ENCODE data around the gene IGFLR1.
"Not testable (repeated sequence)": the region's sequence is repeated elsewhere in the genome, so short reads cannot be mapped to it uniquely, and the experiment has no call there.

IGFLR1 gene

GRCh38 chr19:35739275-35740107 is 2.8 kb downstream of the IGFLR1 start:
- DNase-seq (ENCODE audit: low read depth) = no peak

GRCh38 chr19:35738887-35739229 is 3.4 kb downstream of the IGFLR1 start:
- DNase-seq (ENCODE audit: low read depth) = no peak

GRCh38 chr19:35738021-35738886 is 4.0 kb downstream of the IGFLR1 start:
- DNase-seq (ENCODE audit: low read depth) = no peak

GRCh38 chr19:35736913-35737886 is 5.1 kb downstream of the IGFLR1 start:
- no peak for DNase-seq (ENCODE audit: low read depth)

GRCh38 chr19:35734889-35735288 is 7.4 kb downstream of the IGFLR1 start:
- DNase-seq (ENCODE audit: low read depth) = no peak

GRCh38 chr19:35734273-35734672 is 8.0 kb downstream of the IGFLR1 start:
- no peak for DNase-seq (ENCODE audit: low read depth)

GRCh38 chr19:35733180-35734125 is 8.8 kb downstream of the IGFLR1 start:
- DNase-seq (ENCODE audit: low read depth) = no peak

GRCh38 chr19:35732540-35733179 is 9.6 kb downstream of the IGFLR1 start:
- no peak for DNase-seq (ENCODE audit: low read depth)

- no peak for DNase-seq (ENCODE audit: low read depth)
These were observed 10.4 kb downstream of the IGFLR1 start for GRCh38 chr19:35731779-35732405.

GRCh38 chr19:35731353-35731752 is 10.9 kb downstream of the IGFLR1 start:
- DNase-seq (ENCODE audit: low read depth) = no peak

- DNase-seq (ENCODE audit: low read depth) = no peak
These were observed 11.9 kb downstream of the IGFLR1 start for GRCh38 chr19:35730326-35730725.

GRCh38 chr19:35729763-35730162 is 12.5 kb downstream of the IGFLR1 start:
- no peak for DNase-seq (ENCODE audit: low read depth)

- DNase-seq (ENCODE audit: low read depth) = no peak
These were observed 13.2 kb downstream of the IGFLR1 start for GRCh38 chr19:35729021-35729420.

GRCh38 chr19:35727956-35728706 is 14.1 kb downstream of the IGFLR1 start:
- no peak for DNase-seq (ENCODE audit: low read depth)

GRCh38 chr19:35727053-35727955 is 14.9 kb downstream of the IGFLR1 start:
- no peak for DNase-seq (ENCODE audit: low read depth)

GRCh38 chr19:35725216-35725861 is 16.9 kb downstream of the IGFLR1 start:
- no peak for DNase-seq (ENCODE audit: low read depth)

GRCh38 chr19:35724560-35724959 is 17.7 kb downstream of the IGFLR1 start:
- no peak for DNase-seq (ENCODE audit: low read depth)

GRCh38 chr19:35724132-35724531 is 18.1 kb downstream of the IGFLR1 start:
- DNase-seq (ENCODE audit: low read depth) = not testable (repeated sequence)
